OCI-LY7 (cell line): ENCODE results near the gene ACADVL. TPM values are rescaled to one million over a fixed set of nuclear protein-coding genes. Genes with fewer than 3 reads are reported as not detected.
A peak's percentile ranks its signal among the peaks of the same experiment; 100 is the strongest.

ENCODE experiments used
- BruUV-seq: library from RNA; stranded (reverse); fragments of 400-500 nt; replicated peaks from 2 replicates; lab custom pipeline; 2021; lab: Mats Ljungman, UMichigan
- CTCF ChIA-PET: fragments of 300-600 bp; sonication (Branson Sonifier 250); formaldehyde crosslinking; loops from one replicate; lab custom pipeline; 2022; ENCODE audit warnings: antibody characterized with exemption; ENCODE audit not compliant: unreplicated experiment; lab: Charles Lee
- POLR2A ChIA-PET: fragments of 300-600 bp; sonication (Branson Sonifier 250); formaldehyde crosslinking; loops from one replicate; lab custom pipeline; 2022; ENCODE audit warnings: antibody characterized with exemption; lab: Charles Lee
- DNase-seq: peaks from one replicate; pipeline ENCODE4 v3.0.0-alpha.2; 2015; ENCODE audit warnings: low spot score
- H2AFZ ChIP-seq: fragments of 200-600 bp; sonication (generic), shearing (Covaris generic); 2 replicates; pipeline ENCODE4 v1.6.1; 2014; ENCODE audit warnings: mild to moderate bottlenecking, antibody characterized with exemption, low read length, moderate library complexity
- H3K27ac ChIP-seq: fragments of 200-600 bp; sonication (generic); 2 replicates; pipeline ENCODE4 v1.5.1; 2014; ENCODE audit warnings: mixed run types, low read depth, mild to moderate bottlenecking, moderate library complexity, low read length, inconsistent platforms; ENCODE audit not compliant: poor library complexity, severe bottlenecking
- H3K36me3 ChIP-seq: fragments of 200-600 bp; sonication (generic); 2 replicates; pipeline ENCODE4 v1.6.1; 2014; ENCODE audit warnings: mild to moderate bottlenecking, antibody characterized with exemption, low read length, moderate library complexity, mixed read lengths; ENCODE audit not compliant: insufficient read depth
- H3K4me1 ChIP-seq: fragments of 200-600 bp; sonication (generic); 2 replicates; pipeline ENCODE4 v1.5.1; 2014; ENCODE audit warnings: mild to moderate bottlenecking, low read length; ENCODE audit not compliant: insufficient read depth, poor library complexity, severe bottlenecking
- H3K4me2 ChIP-seq: fragments of 200-600 bp; sonication (generic); 2 replicates; pipeline ENCODE4 v1.6.1; 2014; ENCODE audit warnings: mild to moderate bottlenecking, low read length
- H3K4me3 ChIP-seq: fragments of 200-600 bp; sonication (generic); 2 replicates; pipeline ENCODE4 v1.5.1; 2014; ENCODE audit warnings: mild to moderate bottlenecking, low read depth, low read length; ENCODE audit not compliant: poor library complexity, severe bottlenecking
- H3K79me2 ChIP-seq: fragments of 200-600 bp; sonication (generic); 2 replicates; pipeline ENCODE4 v1.6.1; 2016; ENCODE audit warnings: low read depth, mild to moderate bottlenecking, low read length, moderate library complexity, mixed read lengths; ENCODE audit not compliant: insufficient read depth
- H3K9me2 ChIP-seq: fragments of 200-600 bp; sonication (generic); 2 replicates; pipeline ENCODE4 v1.6.1; 2016; ENCODE audit warnings: mild to moderate bottlenecking, low read length, mixed read lengths; ENCODE audit not compliant: insufficient read depth
- H3K9me3 ChIP-seq: fragments of 200-600 bp; sonication (generic); 2 replicates; pipeline ENCODE4 v1.6.1; 2014; ENCODE audit warnings: mild to moderate bottlenecking, mixed run types, low read length, mixed read lengths
- H4K20me1 ChIP-seq: fragments of 200-600 bp; sonication (generic); 2 replicates; pipeline ENCODE4 v1.6.1; 2014; ENCODE audit warnings: mild to moderate bottlenecking, antibody characterized with exemption, low read length, moderate library complexity, mixed read lengths; ENCODE audit not compliant: insufficient read depth
- EZH2phosphoT487 ChIP-seq: fragments of 200-600 bp; sonication (generic); IDR thresholded peaks from 2 replicates; pipeline ENCODE4 v1.6.1; 2018; ENCODE audit warnings: low read depth, borderline replicate concordance, mild to moderate bottlenecking, mixed run types, antibody characterized with exemption, low read length, moderate library complexity, mixed read lengths
- intact Hi-C: fragments of 100-400 bp; cut with micrococcal nuclease; formaldehyde crosslinking; loops from one replicate; pipeline ENCODE4 v1.10.0; 2022; ENCODE audit not compliant: unreplicated experiment
- total RNA-seq, 2 experiments: library from RNA; depleted of rRNA in 1 of 2; stranded (reverse); fragments of >200 nt in 1 of 2; shearing (Covaris generic) in 1 of 2; gene quantifications; 2 replicates each; pipeline ENCODE4 v1.2.3, GENCODE V29; 2014 to 2022
- TF ChIP-seq, protein P1 (sequence below): fragments of 200-600 bp; sonication (generic); conservative IDR thresholded peaks from 2 replicates; pipeline ENCODE4 v1.5.1; 2014; ENCODE audit warnings: mild to moderate bottlenecking, antibody characterized with exemption, low read length, moderate library complexity, mixed read lengths

The ACADVL gene
- total RNA-seq, 2 experiments from 2014 or later, result 204 to 297 TPM

DNA sequence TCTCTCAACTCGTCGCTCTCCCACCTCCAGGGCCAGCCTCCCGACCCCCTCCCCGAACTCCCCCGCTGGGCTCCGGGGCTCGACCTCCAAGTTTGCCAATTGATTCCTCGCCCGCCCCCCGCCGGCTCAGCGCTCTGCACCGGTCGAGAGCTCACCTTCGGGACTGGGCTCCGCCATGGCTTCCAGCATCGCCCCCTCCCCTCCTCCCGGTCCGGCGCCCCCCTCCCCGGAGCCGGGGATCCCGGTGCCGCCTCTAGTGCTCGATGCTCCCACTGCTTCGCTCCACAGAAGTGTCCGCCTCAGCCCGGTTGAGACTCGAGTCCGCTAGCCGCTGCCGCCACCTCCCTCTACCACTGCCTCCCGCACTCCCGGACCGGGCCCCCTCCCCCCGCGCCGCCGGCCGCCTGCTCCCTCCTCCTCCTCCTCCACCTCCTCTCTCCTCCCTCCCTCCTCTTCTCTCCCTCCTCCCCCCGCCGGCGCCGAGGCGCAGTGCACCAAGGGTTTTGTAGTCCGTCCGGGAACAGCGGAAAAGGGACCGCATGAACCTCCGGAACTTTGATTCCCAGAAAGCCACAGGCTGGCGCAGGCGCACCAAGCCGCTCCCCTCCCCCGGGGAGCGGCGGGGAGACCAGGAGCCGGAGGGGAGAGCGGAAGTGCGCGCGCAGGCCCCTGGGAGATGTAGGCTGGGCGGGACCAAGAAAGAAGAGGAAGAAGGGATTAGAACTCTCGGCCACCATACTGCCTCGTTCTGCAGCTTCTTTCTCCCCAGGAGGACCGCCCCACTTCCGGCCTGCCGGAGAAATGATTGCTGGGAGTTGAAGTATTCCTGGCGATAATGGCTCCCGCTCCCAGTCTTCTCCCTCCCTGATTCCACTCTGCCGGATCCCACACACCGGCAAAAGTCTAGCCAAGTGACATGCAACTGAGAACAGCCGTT, 19.6 kb downstream of the ACADVL start, which contains the start of gene PHF23:
TSS of gene PHF23 (minus strand) at position 367 of the 937 bp plus-strand sequence. CDS start at position 189, 178 bp downstream.
- BruUV-seq, result no TSS peak
- Histone ChIP-seq H3K79me2 (peaks cover 30% of the 10 kb centered on the region), H3K9me2 (no peaks in the 10 kb centered on the region), H2AFZ (peak within 1 kb of the TSS; percentile 31; the same call in 1 of the 2 replicates), H3K4me1 (peaks cover 60% of the 10 kb centered on the region), H3K36me3 (peaks cover 60% of the 10 kb centered on the region), H3K4me3 (peak within 1 kb of the TSS; percentile 100), H3K27ac (peak within 1 kb of the TSS; percentile 86), H4K20me1 (0 out of 2 replicates have a peak, but pooled peaks cover 8% of the 10 kb centered on the region), H3K4me2 (peak within 1 kb of the TSS; percentile 93), H3K9me3 (no peaks in the 10 kb centered on the region)
- peak; percentile 99 for DNase-seq
- POLR2A ChIA-PET, result interaction anchor here (1.0 kb wide), 1 partner anchor 9 kb away, joined by 3 read pairs; no protein-coding TSS in a partner anchor
- CTCF ChIA-PET, result interaction anchor here (0.8 to 1.4 kb wide), 2 partner anchors 18 to 318 kb away, joined by 3 to 4 read pairs; no protein-coding TSS in a partner anchor
- intact Hi-C loops, result loop anchor here (2.0 to 5.0 kb wide), 4 partner anchors 13 to 333 kb away; partner anchors contain the start of genes ELP5, POLR2A and SLC35G6
- TF ChIP-seq EZH2phosphoT487, result no peak
- TF ChIP-seq, protein P1, sequence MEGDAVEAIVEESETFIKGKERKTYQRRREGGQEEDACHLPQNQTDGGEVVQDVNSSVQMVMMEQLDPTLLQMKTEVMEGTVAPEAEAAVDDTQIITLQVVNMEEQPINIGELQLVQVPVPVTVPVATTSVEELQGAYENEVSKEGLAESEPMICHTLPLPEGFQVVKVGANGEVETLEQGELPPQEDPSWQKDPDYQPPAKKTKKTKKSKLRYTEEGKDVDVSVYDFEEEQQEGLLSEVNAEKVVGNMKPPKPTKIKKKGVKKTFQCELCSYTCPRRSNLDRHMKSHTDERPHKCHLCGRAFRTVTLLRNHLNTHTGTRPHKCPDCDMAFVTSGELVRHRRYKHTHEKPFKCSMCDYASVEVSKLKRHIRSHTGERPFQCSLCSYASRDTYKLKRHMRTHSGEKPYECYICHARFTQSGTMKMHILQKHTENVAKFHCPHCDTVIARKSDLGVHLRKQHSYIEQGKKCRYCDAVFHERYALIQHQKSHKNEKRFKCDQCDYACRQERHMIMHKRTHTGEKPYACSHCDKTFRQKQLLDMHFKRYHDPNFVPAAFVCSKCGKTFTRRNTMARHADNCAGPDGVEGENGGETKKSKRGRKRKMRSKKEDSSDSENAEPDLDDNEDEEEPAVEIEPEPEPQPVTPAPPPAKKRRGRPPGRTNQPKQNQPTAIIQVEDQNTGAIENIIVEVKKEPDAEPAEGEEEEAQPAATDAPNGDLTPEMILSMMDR, result 0 out of 2 replicates have a peak, but pooled peaks have one; percentile 9

DNA sequence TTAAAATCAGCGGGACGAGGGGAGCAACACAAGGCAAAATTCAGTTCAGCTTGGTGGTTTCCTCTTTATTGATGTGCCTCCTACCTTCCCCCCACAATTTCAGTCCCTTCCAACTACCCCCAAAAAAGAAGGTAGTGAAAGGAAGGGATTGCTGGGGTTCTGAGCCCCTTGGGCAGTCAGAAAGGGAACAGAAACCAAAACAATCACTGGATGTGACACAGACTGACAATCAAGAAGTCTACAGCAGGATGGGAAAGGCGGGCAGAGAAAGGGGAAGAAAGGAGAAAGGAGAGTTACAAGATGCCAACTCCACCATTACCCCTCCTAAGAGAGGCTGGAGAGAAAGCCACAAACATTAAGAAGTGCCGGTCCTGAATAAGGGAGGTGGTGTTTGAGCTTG, 20.6 kb downstream of the ACADVL start:
- CTCF ChIA-PET, result no interaction called here
- H3K4me1 ChIP-seq, result peaks cover 52% of the 10 kb centered on the region

More for the DNA sequence above, 20.6 kb downstream of the ACADVL start:
- Histone ChIP-seq H3K79me2 (peaks cover 30% of the 10 kb centered on the region), H3K4me2 (peak overlapping the region; percentile 93), H3K4me3 (peak overlapping the region; percentile 86), H3K9me3 (no peaks in the 10 kb centered on the region), H3K9me2 (no peaks in the 10 kb centered on the region), H4K20me1 (0 out of 2 replicates have a peak, but pooled peaks cover 8% of the 10 kb centered on the region), H3K36me3 (peaks cover 60% of the 10 kb centered on the region), H3K27ac (peak overlapping the region; percentile 72), H2AFZ (no peak overlapping the region)
- intact Hi-C loops, result loop anchor here (5.0 kb wide), 1 partner anchor 332 kb away; no protein-coding TSS in a partner anchor
- TF ChIP-seq, protein P1, result no peak
- no peak for TF ChIP-seq EZH2phosphoT487
- no TSS peak for BruUV-seq
- no peak for DNase-seq
- POLR2A ChIA-PET, result interaction anchor here (1.0 to 1.3 kb wide), 2 partner anchors 8 to 10 kb away, joined by 3 read pairs; no protein-coding TSS in a partner anchor
